ENCODE data around the gene MRPL38.
A peak's percentile ranks its signal among the peaks of the same experiment; 100 is the strongest.
"Not testable (repeated sequence)": the region's sequence is repeated elsewhere in the genome, so short reads cannot be mapped to it uniquely, and the experiment has no call there.

Gene MRPL38

DNA sequence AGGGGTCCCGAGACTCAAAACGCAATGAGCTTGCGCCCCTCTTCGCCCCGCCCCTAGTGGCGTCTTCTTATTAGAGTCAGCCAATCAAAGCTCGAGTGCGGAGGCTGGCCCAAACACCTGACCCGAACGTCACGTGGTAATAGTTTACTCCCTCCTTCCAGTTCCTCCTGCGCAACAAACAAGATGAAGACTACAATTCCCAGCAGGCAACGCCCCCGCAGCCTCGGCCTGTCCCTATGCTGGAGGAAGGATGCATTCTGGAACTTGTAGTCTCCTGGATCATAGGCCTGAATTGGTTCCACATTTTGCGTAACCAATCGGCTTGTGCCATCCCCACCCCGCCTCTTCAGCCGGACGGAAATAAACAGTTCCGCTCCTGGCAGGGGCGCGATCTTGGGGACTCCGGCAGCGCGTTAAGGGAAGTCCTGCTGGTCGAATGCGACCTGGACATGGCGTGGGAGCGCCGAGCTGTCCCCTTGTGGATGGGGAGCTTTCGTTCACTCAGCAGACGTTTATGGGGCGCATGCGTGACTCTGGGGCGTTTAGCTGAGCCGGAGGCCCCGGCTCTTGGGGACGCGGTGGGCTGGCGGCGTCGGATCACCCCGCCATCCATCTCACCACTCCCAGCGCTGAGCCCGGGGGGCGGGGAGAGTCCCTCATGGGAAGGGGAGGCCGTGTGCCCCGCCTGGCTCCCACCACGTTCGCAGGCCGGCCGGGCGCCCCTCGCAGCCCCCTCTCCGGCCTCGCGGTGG, 49.2 kb downstream of the MRPL38 start, which contains the start of gene WBP2:
Gene WBP2, minus strand, starts transcription at position 26 of the 752 bp plus-strand sequence. CDS start 38 bp downstream, outside the sequence.
- TF ChIP-seq, protein P1, sequence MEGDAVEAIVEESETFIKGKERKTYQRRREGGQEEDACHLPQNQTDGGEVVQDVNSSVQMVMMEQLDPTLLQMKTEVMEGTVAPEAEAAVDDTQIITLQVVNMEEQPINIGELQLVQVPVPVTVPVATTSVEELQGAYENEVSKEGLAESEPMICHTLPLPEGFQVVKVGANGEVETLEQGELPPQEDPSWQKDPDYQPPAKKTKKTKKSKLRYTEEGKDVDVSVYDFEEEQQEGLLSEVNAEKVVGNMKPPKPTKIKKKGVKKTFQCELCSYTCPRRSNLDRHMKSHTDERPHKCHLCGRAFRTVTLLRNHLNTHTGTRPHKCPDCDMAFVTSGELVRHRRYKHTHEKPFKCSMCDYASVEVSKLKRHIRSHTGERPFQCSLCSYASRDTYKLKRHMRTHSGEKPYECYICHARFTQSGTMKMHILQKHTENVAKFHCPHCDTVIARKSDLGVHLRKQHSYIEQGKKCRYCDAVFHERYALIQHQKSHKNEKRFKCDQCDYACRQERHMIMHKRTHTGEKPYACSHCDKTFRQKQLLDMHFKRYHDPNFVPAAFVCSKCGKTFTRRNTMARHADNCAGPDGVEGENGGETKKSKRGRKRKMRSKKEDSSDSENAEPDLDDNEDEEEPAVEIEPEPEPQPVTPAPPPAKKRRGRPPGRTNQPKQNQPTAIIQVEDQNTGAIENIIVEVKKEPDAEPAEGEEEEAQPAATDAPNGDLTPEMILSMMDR (IDR thresholded peaks at IDR 0.05) = peak; percentile 29
- Histone ChIP-seq H3K27ac (peak within 1 kb of the TSS; percentile 94 to 100), H3K4me3 (peak within 1 kb of the TSS; percentile 90)
- DNase-seq (ENCODE audit: low spot score) = peak; percentile 100

DNA sequence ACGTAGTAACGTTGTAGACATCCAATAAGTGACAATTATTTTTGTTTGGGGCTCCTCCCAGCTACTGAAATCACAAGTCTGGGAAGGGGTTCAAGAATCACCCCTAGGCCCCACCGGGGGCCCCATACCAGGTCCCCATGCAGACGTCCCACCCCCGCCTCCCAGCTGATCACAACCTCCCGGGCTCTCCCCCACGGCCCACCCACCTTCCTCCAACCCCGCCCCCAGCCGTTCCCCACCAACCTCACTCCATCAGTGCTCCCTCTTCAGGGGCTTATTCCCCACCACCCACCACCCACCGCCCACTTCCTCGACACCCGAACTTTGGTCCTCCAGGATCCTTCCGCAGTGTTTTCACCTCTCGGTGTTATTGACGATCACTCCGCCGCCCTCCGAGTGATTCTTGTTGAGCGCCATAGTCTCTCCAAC, 49.8 kb downstream of the MRPL38 start:
- TF ChIP-seq, protein P1 (IDR thresholded peaks at IDR 0.05) = no peak
- no peak for DNase-seq (ENCODE audit: low spot score)
- H3K4me3 ChIP-seq = peak overlapping the region; percentile 90
- H3K27ac ChIP-seq = peak overlapping the region; percentile 94 to 98

DNA sequence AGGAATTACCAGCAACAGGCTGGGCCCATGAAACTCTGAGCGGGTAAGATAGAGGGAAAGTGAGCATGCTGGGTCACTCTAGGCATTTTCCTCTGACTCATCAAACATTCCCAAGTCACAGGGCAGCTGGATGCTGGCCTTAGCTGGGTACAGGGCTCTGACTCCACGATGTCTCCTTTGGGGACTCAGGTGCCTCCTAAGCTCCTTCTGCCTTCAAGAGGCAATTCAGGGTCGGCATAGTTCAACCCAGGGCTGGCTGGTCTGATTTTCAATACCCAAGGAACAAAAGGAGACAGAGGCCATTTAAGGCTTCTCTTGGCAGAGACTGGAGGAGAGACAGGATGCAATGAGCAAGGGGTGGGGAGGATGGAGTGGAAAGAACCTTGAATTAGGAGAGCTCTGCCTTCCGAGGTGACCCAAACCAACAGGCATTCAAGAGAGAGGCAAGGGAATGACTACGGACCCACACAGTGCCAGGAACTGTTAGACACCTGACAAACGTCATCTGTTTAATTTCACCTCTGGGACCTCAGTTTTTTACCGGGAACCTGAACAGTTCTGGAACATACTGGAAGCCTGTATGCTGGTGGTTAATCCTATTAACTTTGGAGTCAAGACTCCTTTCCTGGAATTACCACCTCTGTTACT, 50.5 kb downstream of the MRPL38 start:
- Histone ChIP-seq H3K4me3 (peak overlapping the region; percentile 90), H3K27ac (peak overlapping the region; percentile 94 to 98)
- no peak for DNase-seq (ENCODE audit: low spot score)
- TF ChIP-seq, protein P1 (IDR thresholded peaks at IDR 0.05) = no peak

DNA sequence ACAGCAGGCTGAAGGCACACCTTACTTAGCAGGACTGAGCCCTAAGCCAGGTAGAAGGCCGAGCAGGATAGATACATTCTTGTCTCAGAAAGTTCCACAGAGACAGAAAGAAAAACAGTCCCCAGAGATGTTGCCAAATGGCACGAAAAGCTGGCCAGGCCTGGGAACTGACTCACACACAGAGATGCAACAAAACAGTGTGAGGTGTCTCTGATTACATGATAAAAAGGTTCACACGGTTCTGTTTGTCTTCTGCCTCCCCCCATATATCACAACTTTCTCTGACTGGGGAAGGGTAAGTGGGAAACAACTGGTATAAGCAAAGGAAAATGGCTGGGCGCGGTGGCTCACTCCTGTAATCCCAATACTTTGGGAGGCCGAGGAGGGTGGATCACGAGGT, 51.3 kb downstream of the MRPL38 start:
- H3K27ac ChIP-seq = peak overlapping the region; percentile 94 to 98
- TF ChIP-seq, protein P1 (IDR thresholded peaks at IDR 0.05) = no peak
- peak overlapping the region; percentile 37 for H3K4me3 ChIP-seq

DNA sequence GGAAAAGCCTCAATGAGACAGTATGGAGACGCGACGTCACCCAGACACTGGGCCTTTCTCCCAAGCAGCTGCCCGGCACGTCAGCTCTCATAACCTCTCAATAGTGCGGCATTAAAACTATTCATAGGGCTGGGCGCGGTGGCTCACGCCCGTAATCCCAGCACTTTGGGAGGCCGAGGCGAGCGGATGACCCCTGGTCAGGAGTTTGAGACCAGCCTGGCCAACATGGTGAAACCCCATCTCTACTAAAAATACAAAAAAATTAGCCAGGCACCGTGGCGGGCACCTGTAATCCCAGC, 53.0 kb downstream of the MRPL38 start:
- H3K4me3 ChIP-seq; DNase-seq (ENCODE audit: low spot score): not testable (repeated sequence)
- H3K27ac ChIP-seq = peak overlapping the region in 1 of 2 donors; percentile 24

More for the DNA sequence above, 51.3 kb downstream of the MRPL38 start:
- no peak for DNase-seq (ENCODE audit: low spot score)

DNA sequence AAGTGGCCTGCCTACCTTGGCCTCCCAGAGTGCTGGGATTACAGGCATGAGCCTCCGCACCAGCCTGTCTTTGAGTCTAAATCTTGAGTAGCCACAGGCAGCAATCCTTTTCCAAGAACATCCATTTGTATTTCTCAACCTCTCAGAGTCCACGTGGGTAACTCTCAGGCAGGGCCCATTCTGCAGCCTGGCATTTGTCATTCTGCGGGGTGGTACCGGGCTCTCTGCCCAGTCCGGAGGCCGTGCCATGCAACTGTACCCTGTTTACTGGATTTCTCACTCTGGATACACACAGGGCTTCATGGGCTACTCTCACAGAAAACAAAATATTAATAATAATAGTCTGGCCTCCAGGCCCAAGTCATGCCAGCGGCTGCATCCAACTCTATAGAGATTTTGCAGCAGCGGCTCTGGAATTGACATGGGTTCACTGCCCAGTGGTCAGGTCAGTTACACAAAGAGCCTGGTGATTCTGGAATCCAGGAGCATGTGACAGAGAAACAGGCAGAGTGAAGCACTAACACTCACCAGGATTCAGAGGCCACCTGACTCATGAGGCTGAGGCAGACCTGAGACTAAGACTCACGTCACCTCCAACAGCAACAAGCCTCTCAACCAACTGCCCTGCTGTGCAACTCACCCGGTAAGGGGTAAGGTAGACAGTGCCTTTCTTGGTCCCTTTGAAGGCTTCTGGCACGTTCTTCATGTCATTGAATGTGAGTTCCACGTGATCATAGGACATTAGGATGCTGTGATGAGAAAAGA, 53.6 kb downstream of the MRPL38 start:
- Histone ChIP-seq H3K4me3 (no peak overlapping the region), H3K27ac (peak overlapping the region in 1 of 2 donors; percentile 24)
- TF ChIP-seq, protein P1 (IDR thresholded peaks at IDR 0.05) = no peak
- DNase-seq (ENCODE audit: low spot score) = no peak

DNA sequence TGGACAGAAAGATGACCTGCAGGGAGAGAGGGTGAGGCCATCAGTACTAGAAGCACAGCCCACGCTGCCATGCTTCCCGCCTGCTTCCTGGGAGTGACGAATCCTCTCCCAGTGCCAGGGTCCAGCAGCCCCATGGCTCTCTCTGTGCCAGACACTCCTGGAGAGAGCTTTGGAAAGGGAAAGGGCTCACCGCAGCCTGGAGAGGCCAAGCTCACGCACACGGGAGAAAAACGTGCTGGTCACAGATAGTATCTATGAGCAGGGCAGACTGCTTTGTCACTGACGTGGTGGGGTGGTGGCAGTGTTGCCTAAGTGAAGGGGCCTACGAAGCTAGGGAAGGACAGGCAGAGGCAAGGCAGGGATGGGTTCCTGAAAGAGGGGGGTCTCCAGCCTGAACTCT, 55.0 kb downstream of the MRPL38 start:
- peak overlapping the region; percentile 10 for H3K4me3 ChIP-seq
- no peak for DNase-seq (ENCODE audit: low spot score)
- TF ChIP-seq, protein P1 (IDR thresholded peaks at IDR 0.05) = no peak
- peak overlapping the region in 1 of 2 donors; percentile 96 for H3K27ac ChIP-seq
